Epidermal melanocyte (primary cell): Measurements from ENCODE around the gene PLSCR1.
"Not testable (repeated sequence)": the region's sequence is repeated elsewhere in the genome, so short reads cannot be mapped to it uniquely, and the experiment has no call there.

Experiments used
- DNase-seq: peaks from one replicate; pipeline ENCODE4 v3.0.0; 2011; ENCODE audit warnings: low spot score; ENCODE audit not compliant: insufficient read length

Gene PLSCR1

GRCh38 chr3:146476094-146476740 lies 68.2 kb downstream of the PLSCR1 start:
- DNase-seq: no peak

- DNase-seq: not testable (repeated sequence)
Measured at GRCh38 chr3:146474976-146475375, 69.4 kb downstream of the PLSCR1 start.

GRCh38 chr3:146473726-146474125 lies 70.7 kb downstream of the PLSCR1 start:
- no peak for DNase-seq

GRCh38 chr3:146472611-146473010 lies 71.8 kb downstream of the PLSCR1 start:
- DNase-seq: no peak

GRCh38 chr3:146471012-146471411 lies 73.4 kb downstream of the PLSCR1 start:
- no peak for DNase-seq

- DNase-seq: no peak
Measured at GRCh38 chr3:146470425-146470990, 73.9 kb downstream of the PLSCR1 start.

- DNase-seq: no peak
Measured at GRCh38 chr3:146469150-146470017, 75.0 kb downstream of the PLSCR1 start, which contains the start of gene PLSCR2. TSS of gene PLSCR2 (minus strand) at chr3:146469561. CDS start at chr3:146459904, 9,657 bp downstream.

- no peak for DNase-seq
Measured at GRCh38 chr3:146468671-146469149, 75.7 kb downstream of the PLSCR1 start.

GRCh38 chr3:146468234-146468633 lies 76.2 kb downstream of the PLSCR1 start:
- no peak for DNase-seq

GRCh38 chr3:146466604-146467003 lies 77.8 kb downstream of the PLSCR1 start:
- no peak for DNase-seq

GRCh38 chr3:146465693-146466465 lies 78.5 kb downstream of the PLSCR1 start:
- DNase-seq: no peak
